PC-9 (cell line): ENCODE measurements around the gene MPZL1. TPM values are rescaled to one million over a fixed set of nuclear protein-coding genes. Genes with fewer than 3 reads are reported as not detected.
"Not testable (repeated sequence)": the region's sequence is repeated elsewhere in the genome, so short reads cannot be mapped to it uniquely, and the experiment has no call there.

Experiments
- BruUV-seq: library from RNA; stranded (reverse); fragments of 400-500 nt; replicated peaks from 2 replicates; lab custom pipeline; 2021; lab: Mats Ljungman, UMichigan
- CTCF ChIA-PET: fragments of 300-600 bp; sonication (Branson Sonifier 250); formaldehyde crosslinking; loops from one replicate; lab custom pipeline; 2022; ENCODE audit warnings: antibody characterized with exemption; lab: Charles Lee
- POLR2A ChIA-PET: fragments of 300-600 bp; sonication (Branson Sonifier 250); formaldehyde crosslinking; loops from one replicate; lab custom pipeline; 2022; ENCODE audit warnings: antibody characterized with exemption; ENCODE audit not compliant: unreplicated experiment; lab: Charles Lee
- DNase-seq, 2 experiments: peaks; one replicate each; pipeline versions ENCODE4 v3.0.0 to v3.0.0-alpha.2; 2015 to 2022; ENCODE audit warnings: mixed read lengths in 1 of 2
- H2AFZ ChIP-seq: fragments of 200-600 bp; sonication (generic); 2 replicates; pipeline ENCODE4 v1.8.1; 2017; ENCODE audit warnings: antibody characterized with exemption
- H3F3A ChIP-seq: fragments of 200-600 bp; sonication (generic); 2 replicates; pipeline ENCODE4 v1.8.1; 2017; ENCODE audit warnings: antibody characterized with exemption, mild to moderate bottlenecking, low read depth; ENCODE audit not compliant: insufficient read depth
- H3K27ac ChIP-seq: fragments of 200-600 bp; sonication (generic); 2 replicates; pipeline ENCODE4 v1.6.1; 2016; ENCODE audit warnings: mixed run types
- H3K27me3 ChIP-seq: fragments of 200-600 bp; sonication (generic); 2 replicates; pipeline ENCODE4 v1.6.1; 2016; ENCODE audit warnings: low read depth, mixed run types; ENCODE audit not compliant: insufficient read depth
- H3K36me3 ChIP-seq: fragments of 200-600 bp; sonication (generic); 2 replicates; pipeline ENCODE4 v1.6.1; 2016; ENCODE audit warnings: low read depth, mixed run types
- H3K4me1 ChIP-seq: fragments of 200-600 bp; sonication (generic); replicated peaks from 2 replicates; pipeline ENCODE4 v1.6.1; 2016; ENCODE audit warnings: mixed run types; ENCODE audit not compliant: insufficient read depth
- H3K4me2 ChIP-seq: fragments of 200-600 bp; sonication (generic); 2 replicates; pipeline ENCODE4 v1.6.1; 2017; ENCODE audit warnings: mixed run types
- H3K4me3 ChIP-seq: fragments of 200-600 bp; sonication (generic); 2 replicates; pipeline ENCODE4 v1.6.1; 2016; ENCODE audit warnings: mixed run types
- H3K79me2 ChIP-seq: fragments of 200-600 bp; sonication (generic); 2 replicates; pipeline ENCODE4 v1.6.1; 2017; ENCODE audit warnings: low read depth, mixed run types
- H3K9me2 ChIP-seq: fragments of 200-600 bp; sonication (generic); 2 replicates; pipeline ENCODE4 v1.8.1; 2017; ENCODE audit warnings: mild to moderate bottlenecking; ENCODE audit not compliant: insufficient read depth
- H3K9me3 ChIP-seq: fragments of 200-600 bp; sonication (generic); 2 replicates; pipeline ENCODE4 v1.8.1; 2016; ENCODE audit warnings: low read depth; ENCODE audit not compliant: insufficient read depth
- H4K20me1 ChIP-seq: fragments of 200-600 bp; sonication (generic); 2 replicates; pipeline ENCODE4 v1.8.1; 2017; ENCODE audit not compliant: insufficient read depth
- CTCF ChIP-seq: fragments of 200-600 bp; sonication (generic); conservative IDR thresholded peaks from 2 replicates; pipeline ENCODE4 v1.6.1; 2017; ENCODE audit warnings: mixed run types, antibody characterized with exemption, mild to moderate bottlenecking, moderate library complexity
- EZH2 ChIP-seq: fragments of 200-600 bp; sonication (generic); IDR thresholded peaks from 2 replicates; pipeline ENCODE4 v1.8.0; 2017; ENCODE audit warnings: antibody characterized with exemption, low read depth
- intact Hi-C: fragments of 100-400 bp; cut with micrococcal nuclease; formaldehyde crosslinking; loops from one replicate; pipeline ENCODE4 v1.10.0; 2022; ENCODE audit not compliant: unreplicated experiment
- total RNA-seq: library from RNA; stranded (reverse); gene quantifications from 2 replicates; pipeline ENCODE4 v1.2.3, GENCODE V29; 2021

MPZL1 gene
- total RNA-seq, 1 experiment from 2014 or later, result 80.3 TPM

DNA sequence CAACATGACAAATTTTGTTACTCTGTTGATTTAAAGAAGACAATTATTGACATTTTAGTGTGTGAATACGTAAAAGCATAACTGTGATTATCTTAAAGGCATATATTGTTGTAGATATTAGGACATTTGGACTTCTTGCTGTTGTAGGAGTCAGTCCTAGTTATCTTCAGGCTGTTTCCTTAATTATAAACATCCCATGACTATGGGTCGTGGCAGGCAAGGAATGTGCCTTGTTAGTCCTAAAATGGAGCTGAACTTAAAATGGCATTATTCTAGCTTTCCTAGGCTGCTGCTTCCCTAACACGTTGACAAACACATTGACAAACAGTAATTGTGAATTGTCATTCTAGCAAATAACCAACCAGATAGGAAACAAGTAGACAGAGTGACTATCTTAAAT, 4.4 kb upstream of the MPZL1 start:
- Histone ChIP-seq H3K27me3 (no peaks in the 10 kb centered on the region), H3F3A (peaks cover 23% of the 10 kb centered on the region; the same call in 1 of the 2 replicates), H3K4me2 (no peak overlapping the region), H3K9me2 (no peaks in the 10 kb centered on the region), H3K36me3 (no peaks in the 10 kb centered on the region), H3K79me2 (peaks cover 5% of the 10 kb centered on the region), H3K27ac (peak overlapping the region; percentile 83), H3K4me3 (no peak overlapping the region), H2AFZ (no peak overlapping the region), H4K20me1 (no peaks in the 10 kb centered on the region), H3K9me3 (no peaks in the 10 kb centered on the region), H3K4me1 (peaks cover 13% of the 10 kb centered on the region; the same call in 1 of the 2 replicates)
- no TSS peak for BruUV-seq
- POLR2A ChIA-PET, result no interaction called here
- no peak for DNase-seq
- TF ChIP-seq CTCF, result no peak
- TF ChIP-seq EZH2, result no peak
- intact Hi-C loops, result no loop called here
- CTCF ChIA-PET, result interaction anchor here (1.2 kb wide), 1 partner anchor 86 kb away, joined by 13 read pairs; no protein-coding TSS in a partner anchor

- Histone ChIP-seq H3K9me3 (no peaks in the 10 kb centered on the region), H4K20me1 (peaks cover 3% of the 10 kb centered on the region; the same call in 1 of the 2 replicates), H3K9me2 (no peaks in the 10 kb centered on the region), H3F3A (peaks cover 23% of the 10 kb centered on the region; the same call in 1 of the 2 replicates), H3K4me3 (no peak overlapping the region), H3K79me2 (peaks cover 22% of the 10 kb centered on the region), H3K27me3 (no peaks in the 10 kb centered on the region), H3K4me1 (peaks cover 26% of the 10 kb centered on the region), H2AFZ (no peak overlapping the region), H3K36me3 (no peaks in the 10 kb centered on the region), H3K27ac (no peak overlapping the region), H3K4me2 (no peak overlapping the region)
- BruUV-seq, result no TSS peak
- ChIA-PET CTCF (no interaction called here), POLR2A (no interaction called here)
- no peak for DNase-seq
- TF ChIP-seq CTCF (no peak), EZH2 (no peak)
- intact Hi-C loops, result no loop called here
Observed at GRCh38 chr1:167718914-167719691, 2.7 kb upstream of the MPZL1 start.

- H3K9me2 ChIP-seq, H2AFZ ChIP-seq, H3K27me3 ChIP-seq, H3K4me2 ChIP-seq, H4K20me1 ChIP-seq, H3K9me3 ChIP-seq, H3K27ac ChIP-seq, BruUV-seq, H3K36me3 ChIP-seq, CTCF ChIA-PET, H3K4me3 ChIP-seq, DNase-seq, POLR2A ChIA-PET: not testable (repeated sequence)
- H3K79me2 ChIP-seq, result peaks cover 30% of the 10 kb centered on the region
- H3F3A ChIP-seq, result peaks cover 21% of the 10 kb centered on the region; the same call in 1 of the 2 replicates
- intact Hi-C loops, result loop anchor here (5.0 to 10.0 kb wide), 2 partner anchors 37 to 265 kb away; no protein-coding TSS in a partner anchor
- H3K4me1 ChIP-seq, result peaks cover 32% of the 10 kb centered on the region
Observed at GRCh38 chr1:167719715-167720421, 1.9 kb upstream of the MPZL1 start.
